EH (cell line): ENCODE data around the gene SERPINA4.
"Not testable (repeated sequence)": the region's sequence is repeated elsewhere in the genome, so short reads cannot be mapped to it uniquely, and the experiment has no call there.

ENCODE experiments used
- DNase-seq: peaks from one replicate; pipeline ENCODE4 v3.0.0-alpha.2; 2015; ENCODE audit warnings: low read depth

Gene SERPINA4

DNA sequence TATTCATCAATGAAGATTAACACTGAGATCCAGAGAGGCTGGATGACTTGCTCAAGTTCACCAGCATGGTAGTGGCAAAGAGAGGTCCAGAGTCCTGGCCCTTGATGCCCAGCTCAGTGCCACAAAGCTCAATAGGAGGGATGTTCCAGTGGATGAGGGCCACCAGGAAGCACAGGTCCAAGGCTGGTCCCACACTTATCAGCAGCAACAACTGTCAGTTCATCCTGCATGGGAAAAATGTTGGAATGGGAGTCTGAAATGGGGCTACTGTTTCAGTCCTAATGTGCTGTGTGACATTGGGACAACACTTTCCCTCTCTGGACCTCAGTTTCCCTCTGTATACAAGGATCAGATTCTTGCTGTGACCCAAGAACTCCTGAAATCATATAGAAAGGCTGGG lies 31.2 kb downstream of the SERPINA4 start:
- no peak for DNase-seq

DNA sequence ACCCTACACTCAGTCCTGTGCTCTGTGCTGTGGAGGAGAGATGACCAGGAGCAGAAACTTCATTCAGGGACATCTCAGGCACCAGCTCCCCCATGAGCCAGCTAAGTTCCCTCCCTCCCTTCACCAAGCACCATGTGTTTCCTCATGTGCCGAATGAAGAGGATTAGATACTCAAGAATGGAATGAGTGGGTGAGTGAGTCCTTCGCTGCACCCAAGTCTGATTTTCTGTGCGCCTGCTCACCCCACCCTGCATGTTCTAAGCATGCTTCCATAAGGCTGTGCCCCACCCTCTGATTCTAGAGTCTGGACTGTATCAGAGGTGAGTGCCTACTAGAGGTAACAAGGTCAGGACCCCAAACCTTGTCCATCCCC lies 32.1 kb downstream of the SERPINA4 start:
- DNase-seq: no peak

DNA sequence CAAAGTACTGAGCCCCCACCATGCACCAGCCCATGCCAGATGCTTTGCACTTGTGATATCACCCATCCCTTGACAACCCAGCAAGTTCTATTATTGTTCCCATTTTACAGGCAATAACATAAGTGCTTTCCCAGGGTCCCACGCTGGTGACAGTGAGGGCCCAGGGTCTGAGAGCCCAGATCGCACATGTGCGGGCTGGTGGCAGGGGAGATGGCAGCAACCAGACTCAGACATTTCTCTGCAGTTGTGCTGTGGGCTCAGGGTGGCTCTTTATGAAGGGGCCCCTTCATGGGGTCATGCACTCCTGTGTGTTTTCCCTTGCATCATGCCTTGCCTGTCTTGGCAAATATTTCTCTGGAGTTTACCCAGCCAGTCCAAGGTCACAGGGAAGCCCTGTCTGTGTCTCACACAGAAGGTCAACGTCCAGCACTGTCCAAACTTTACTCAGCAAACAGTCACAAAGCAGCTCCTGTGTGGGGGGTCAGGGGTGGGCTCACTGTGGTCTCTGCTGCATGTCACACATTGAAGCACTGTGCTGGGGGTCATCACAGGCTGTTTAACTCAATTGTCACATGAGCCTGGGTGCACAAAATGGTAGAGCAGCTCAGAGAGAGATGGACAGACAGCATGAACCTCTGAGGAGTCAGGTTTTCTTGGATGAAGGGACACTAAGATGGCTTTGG lies 32.6 kb downstream of the SERPINA4 start:
- DNase-seq: no peak

DNA sequence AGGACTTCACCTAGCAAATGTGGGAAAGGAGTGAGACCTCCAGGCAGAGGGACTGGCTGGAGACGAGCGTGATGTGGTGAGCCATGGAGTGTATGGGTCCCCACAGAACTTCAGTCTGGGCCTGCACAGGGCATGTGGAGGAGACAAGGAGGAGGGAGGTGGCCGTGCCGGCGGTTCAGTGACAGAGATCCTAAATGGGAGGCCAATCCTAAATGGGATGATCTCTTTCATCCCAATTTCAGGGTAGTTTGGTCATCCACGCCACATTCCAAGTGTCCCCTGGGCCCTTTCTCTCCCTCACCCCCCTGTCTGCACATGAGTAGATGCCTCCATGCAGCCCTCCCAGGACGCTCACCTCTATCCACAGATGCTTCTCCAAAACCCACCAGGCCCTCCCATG lies 33.2 kb downstream of the SERPINA4 start:
- no peak for DNase-seq

DNA sequence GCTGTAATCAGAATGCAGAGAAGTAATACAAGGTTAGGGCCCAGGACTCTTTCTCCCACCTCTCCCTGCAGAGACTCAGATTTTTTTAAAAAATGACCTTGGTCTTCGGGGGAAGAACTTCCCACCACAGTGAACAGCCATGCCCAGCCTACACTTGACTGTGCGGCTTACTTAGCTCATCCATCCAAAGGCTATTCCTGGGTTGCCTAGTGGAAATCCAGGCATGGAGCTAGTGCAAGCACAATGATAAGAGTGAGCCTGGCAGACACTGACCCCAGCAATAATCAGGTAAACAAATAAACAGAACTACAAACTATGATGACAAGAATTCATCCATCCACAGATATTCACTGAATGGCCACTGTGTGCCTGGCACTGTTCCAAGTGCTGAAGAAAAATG lies 34.7 kb downstream of the SERPINA4 start:
- no peak for DNase-seq

DNA sequence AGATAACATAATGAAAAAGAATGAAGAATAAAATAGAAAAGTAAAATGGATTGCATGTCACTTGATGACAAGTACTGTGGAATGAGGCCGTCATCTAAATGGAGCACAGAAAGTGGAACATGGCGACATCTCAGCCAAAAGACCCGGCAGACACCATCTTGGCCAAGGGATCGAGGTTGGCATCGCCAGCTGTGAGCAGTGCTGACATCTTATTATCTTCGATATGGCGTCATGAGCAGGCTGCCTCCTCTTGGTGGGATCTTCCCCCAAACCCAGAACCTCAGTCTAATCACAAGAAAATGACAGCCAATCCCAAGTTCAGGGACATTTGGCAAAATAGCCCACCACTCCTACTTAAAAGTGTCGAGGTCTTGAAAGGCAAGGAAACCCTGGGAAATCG lies 35.1 kb downstream of the SERPINA4 start:
- DNase-seq: no peak

DNA sequence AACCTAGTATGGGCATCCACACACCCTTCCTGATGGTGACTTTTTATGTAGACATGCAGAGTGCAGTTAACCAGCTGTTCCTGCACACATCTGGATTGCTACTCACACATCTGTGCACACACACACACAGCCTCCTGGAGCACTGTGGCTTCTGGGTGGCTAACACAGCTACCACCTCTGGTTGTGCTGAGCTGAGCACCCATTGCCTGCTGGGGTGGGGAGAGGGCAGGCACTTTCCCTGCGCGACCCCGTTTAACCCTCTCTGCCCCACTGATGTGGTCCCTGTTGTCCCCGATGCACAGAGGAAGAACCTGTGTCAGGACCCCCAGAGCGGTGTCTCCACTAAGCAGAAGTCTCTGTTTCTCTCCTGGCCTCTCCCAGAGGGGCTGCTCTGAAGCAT lies 36.5 kb downstream of the SERPINA4 start:
- no peak for DNase-seq

DNA sequence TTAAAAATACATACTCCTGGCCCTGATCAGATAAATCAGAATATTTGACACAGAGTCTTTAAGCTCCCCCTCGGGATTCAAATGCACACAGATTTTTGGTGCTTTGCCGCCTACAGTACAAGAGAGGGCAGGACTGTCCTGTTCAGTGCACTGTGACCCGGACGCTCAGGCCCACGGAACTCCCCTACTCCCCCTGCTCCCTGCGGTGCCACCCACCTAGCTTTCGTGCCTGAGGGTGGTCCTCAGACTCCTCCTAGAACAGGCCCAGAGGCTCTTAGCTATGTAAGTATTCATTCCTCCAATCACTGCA lies 37.2 kb downstream of the SERPINA4 start:
- DNase-seq: no peak

DNA sequence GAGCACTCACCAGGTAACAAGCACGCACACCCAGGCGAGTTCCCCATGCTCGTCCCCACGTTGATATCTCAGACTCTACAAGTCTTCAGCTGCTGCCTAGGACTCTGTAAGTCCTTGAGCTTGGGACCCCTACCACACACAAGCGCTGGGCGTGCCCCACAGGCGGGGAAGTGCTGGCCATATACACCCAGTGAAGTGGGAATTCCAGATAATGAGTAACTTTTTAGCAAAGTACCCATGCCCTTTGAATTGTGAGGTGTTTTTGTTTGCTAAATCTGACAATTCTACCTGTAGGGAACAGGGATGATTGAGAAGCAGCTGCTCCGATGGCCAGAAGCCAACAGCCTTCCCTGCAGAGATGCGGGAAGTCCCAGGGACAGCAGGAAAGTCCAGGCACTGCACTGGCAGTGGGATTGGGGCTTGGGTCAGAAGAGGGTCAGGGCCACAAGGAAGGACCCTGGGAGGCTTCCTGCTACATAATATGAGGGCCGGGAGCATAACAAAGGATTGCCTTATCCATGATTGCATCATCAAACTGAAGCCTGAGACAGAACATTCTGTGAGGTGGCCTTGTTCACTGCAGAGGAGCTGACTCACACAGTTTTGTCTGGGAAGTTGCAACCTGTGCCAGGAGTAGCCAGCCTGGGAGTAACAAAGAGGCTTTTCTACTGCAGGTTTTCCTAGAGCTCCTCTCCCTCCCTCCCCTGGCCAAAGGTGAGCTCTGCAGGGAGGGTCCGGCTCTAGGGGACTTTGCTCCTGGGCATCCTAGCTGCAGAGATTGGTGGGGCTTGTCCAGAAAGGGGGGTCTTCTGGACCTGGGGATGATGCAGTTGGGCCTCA lies 37.8 kb downstream of the SERPINA4 start:
- DNase-seq: peak; percentile 95

DNA sequence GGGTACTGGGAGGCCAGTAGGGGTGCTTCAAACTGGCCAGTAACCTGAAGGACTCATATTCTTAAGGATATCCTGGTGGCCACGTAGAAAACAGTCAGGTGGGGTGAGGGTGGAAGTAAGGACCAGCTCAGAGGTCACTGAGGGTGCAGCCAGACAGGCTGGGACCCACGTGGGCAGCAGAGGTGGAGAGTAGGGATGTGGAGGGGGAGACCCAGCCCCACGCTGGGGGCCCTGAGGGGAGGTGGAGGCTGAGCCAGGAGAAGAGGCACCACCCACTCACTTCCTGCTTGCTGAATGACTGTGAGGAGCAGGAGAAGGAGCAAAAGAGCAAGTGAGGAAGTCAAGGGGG lies 38.4 kb downstream of the SERPINA4 start:
- DNase-seq: no peak

DNA sequence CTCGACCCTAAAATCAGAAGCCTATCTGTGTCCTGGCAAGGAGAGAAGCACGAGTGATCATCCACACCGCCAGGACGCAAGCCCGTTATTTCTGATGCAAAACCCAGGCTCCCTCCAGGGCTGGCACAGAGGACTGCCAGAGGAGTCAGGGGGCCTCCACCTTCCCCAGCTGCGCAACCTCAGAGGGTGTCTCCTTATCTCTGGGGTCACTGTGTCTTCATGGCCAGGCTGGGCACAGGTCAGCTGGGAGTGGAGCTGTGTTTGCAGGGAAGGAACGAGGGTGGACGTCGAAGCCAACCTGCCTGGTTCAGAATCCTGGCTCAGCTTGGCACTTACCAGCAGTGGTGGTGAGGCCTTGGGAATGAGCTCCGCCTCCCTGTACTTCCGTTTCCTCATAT lies 38.9 kb downstream of the SERPINA4 start:
- DNase-seq: no peak

DNA sequence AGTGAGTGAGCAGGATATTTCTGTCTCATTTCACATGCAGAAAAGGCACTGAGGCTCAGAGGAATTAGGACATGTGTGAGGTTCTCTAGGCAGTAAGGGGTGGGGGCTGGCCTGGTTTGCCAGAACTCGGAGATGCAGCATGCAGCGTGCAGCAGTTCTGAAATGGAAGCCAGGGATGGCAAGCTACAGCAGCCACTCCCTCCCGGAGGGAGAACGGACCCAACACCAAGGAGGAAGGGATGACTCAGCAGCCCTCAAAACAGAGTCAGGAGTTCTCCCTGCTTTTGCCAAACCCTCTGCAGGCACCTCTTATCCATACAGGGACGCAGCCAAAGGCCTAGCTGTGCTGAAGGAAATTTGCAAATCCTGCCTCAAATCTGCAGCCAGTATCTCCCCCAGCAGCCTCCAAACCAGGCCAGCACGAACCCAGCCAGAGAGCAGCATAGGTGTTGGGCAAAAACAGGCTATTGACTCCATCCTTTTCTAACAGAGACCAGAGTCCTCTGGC lies 40.7 kb downstream of the SERPINA4 start:
- DNase-seq: peak; percentile 90

DNA sequence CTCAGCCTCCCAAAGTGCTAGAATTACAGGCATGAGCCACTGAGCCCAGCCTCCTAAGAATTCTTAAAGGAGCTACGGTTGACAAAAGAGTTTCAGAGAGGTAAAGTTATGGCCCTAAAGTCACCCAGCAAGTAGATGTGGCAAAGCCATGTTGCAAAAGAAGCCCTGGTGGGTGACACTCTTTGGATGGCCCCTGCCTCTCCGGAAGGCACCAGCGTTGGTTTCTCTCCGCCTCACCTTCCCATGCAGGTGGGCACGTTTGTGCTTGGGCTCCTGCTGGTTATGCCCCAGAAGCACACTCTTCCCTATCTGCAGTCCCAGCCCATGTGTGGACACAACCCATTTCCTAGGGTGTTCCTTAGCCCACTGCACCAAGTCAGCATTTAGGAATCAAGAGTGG lies 41.5 kb downstream of the SERPINA4 start:
- DNase-seq: no peak

DNA sequence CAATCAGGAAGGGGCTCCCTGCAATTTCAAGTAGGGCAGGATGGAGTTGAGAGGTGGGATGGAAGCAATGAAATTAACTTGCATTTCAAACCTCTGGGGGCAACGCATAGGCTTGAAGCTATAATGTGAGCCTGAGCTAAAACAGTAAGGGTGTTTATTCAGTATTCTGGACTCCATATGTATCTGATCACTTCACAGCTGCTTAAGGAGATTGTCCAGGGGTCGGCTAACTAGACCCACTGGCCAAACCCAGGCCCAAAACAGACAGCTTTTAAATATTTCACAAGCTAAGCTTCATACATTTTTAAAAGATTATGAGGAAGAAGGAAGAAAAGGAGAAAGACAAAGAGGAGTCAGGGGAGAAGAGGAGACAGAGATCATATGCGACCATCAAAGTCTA lies 44.1 kb downstream of the SERPINA4 start:
- no peak for DNase-seq

DNA sequence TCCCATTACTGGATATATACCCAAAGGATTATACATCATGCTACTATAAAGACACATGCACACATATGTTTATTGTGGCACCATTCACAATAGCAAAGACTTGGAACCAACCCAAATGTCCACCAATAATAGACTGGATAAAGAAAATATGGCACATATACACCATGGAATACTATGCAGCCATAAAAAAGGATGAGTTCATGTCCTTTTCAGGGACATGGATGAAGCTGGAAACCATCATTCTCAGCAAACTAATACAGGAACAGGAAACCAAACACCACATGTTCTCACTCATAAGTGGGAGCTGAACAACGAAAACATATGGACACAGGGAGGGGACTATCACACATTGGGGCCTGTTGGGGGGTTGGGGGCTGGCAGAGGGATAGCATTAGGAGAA lies 47.7 kb downstream of the SERPINA4 start:
- DNase-seq: not testable (repeated sequence)

DNA sequence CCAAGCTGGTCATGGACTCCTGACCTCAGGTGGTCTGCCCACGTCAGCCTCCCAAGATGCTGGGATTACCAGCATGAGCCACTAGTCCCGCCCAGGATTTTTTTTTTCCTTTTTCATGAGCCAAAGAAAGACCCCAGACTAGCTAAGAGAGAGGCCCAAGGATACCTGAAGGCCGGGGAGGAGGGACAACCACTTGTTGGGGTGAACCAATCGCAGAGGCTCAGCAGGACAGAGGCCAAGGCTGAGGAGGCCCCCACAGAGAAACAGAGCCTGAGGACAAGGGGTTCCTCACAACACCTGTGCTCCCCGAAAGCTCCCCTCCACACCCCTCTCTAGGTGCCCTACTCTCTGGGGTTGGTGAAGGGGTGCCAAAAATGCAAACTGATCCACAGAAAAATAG lies 49.9 kb downstream of the SERPINA4 start:
- DNase-seq: no peak

DNA sequence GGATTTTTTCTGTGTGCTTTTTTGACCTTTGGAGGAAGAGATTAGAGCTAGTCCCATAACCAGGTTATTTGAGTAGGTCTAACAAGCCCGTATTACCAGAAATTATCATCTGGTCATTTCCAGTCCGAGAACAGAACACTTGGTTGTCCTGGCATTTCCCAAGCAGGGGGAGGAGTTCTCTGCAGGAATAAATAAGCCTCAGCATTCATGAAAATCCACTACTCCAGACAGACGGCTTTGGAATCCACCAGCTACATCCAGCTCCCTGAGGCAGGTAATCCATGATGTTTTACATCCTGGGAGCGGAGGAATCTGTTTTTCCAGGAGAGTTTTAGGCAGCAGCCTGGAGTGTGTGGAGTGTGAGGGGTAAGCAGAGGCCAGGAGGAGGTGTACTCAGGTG lies 50.9 kb downstream of the SERPINA4 start, which contains the start of gene SERPINA3:
Gene SERPINA3 (plus strand): TSS at position 218 of the 400 bp plus-strand sequence. CDS start 2,051 bp downstream, outside the sequence.
- DNase-seq: peak; percentile 18

DNA sequence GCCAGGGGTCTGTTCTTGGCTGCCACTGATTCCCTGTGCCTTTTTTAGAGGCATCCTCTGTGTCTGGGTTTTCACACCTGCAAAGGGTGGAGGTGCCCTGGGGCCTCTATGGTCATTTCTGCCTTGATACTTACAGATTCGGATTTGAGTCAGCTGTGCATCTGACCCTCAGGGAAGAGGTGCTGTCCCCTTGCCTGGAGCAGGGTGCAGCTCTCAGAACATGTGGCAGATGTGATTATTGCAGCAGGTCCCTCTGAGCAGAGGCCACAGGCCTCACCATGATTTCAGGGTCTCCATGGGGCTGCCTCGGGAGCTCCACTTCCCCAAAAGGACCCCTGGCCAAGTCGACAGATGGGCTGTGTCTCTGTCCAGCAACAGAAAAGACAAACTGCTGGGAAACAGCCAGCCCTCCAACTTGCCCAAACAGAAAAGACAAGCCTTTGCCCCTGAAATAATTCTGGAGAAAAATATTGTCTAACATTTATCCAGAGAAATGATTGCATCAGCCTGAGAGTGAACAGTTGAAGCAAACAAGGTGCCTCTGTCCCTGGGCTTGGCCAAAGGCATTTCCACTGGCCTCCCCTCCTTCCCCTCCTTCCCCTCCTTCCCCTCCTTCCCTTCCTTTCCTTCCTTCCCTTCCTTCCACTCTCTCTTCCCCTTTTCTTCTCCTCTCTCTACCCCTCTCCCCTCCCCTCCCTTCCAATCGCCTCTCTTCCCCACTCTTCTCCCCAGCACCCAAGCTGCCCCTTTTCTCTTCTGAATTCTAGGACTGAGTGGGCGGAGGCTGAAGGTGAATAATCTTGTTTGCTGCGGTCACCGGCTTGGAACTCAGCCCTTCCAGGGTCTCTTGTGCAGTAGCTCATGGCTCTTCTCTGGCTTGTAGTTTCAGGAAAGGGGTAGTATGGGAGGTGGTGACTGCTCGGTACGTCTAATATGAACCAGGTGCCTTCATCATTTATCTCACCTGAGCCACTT lies 51.6 kb downstream of the SERPINA4 start:
- DNase-seq: no peak

DNA sequence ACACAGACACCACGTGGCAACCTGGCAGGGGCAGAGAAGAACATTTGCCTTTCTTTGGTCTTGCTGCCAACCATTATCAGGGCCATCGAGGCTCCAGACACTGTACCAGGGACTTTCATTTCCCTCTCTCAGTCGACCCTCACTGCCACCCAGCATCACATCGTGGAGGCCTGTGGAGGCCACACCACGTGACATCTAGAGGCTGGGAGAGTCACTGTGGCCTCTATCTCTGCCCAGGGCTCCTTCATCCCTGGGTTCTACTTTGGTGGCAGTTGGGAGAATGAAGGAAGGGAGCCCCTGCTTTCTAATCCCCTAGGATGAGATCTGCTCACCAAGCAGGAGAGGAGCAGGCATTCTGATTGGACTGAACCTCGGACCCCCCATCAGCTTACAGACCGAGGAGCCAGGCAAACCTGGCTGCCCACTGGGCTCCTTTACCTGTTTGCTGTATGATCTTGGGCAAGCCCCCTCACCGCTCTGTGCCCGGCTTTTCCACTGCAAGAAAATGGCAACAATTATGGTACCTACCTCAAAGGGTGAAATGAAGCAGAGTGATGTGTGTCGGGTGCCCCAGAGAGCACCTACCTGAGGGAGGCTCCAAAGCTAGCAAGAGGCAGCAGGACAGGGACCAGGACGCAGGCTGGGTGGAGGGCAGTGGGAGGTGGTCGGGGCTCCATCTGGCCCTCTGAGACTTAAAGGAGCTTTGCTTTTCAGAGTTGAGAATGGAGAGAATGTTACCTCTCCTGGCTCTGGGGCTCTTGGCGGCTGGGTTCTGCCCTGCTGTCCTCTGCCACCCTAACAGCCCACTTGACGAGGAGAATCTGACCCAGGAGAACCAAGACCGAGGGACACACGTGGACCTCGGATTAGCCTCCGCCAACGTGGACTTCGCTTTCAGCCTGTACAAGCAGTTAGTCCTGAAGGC lies 52.7 kb downstream of the SERPINA4 start:
- no peak for DNase-seq

DNA sequence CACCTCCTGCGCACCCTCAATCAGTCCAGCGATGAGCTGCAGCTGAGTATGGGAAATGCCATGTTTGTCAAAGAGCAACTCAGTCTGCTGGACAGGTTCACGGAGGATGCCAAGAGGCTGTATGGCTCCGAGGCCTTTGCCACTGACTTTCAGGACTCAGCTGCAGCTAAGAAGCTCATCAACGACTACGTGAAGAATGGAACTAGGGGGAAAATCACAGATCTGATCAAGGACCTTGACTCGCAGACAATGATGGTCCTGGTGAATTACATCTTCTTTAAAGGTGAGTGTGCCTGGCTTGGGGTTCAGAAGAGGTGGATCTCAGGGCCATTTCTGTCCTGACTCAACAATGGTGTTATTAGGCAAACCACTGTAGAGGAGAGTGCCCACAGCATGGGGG lies 53.6 kb downstream of the SERPINA4 start:
- no peak for DNase-seq

DNA sequence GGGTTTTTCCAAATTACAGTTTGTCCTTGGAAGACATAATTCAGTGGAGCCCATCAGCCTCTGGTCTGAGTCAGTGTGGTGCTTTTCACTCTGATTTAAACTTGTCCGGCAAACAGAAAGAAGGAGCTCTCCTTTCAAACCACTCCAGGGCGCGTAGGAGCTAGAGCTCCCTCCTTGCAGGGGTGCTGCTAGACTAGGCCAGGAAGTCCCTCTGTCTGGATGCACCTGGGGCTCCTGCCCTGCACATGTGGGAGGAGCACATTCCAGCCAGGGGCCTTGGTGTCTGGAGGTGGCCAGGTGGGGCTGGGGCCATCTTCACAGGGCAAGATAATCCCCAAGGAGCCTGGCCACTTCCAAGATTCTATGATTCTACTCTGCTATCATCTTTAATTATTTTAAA lies 54.0 kb downstream of the SERPINA4 start:
- no peak for DNase-seq
